Measurements from ENCODE around the gene GREB1. TPM values are rescaled to one million over a fixed set of nuclear protein-coding genes. Genes with fewer than 3 reads are reported as not detected.

The GREB1 gene
- total RNA-seq, 1 experiment from 2014 or later: 6.2 TPM

GRCh38 chr2:11657195-11657594 is 123.3 kb downstream of the GREB1 start:
- no TSS peak for BruUV-seq (replicated peaks)
- Histone ChIP-seq H3K4me3 (replicated peaks in 1 of 2; ENCODE audit: low read depth in 1 of 2, low read length in 2 of 2) (no peak overlapping the region), H3K9ac (ENCODE audit: low read length) (no peak overlapping the region), H3K4me1 (ENCODE audit: control insufficient read depth in 1 of 2, insufficient read depth in 2 of 2, low read length in 2 of 2) (no peaks in the 10 kb centered on the region), H3K9me2 (ENCODE audit: insufficient read depth) (no peaks in the 10 kb centered on the region), H2AFZ (ENCODE audit: low read depth, low read length, poor library complexity, severe bottlenecking) (no peak overlapping the region), H3K4me2 (ENCODE audit: low read length) (no peak overlapping the region), H3K36me3 (ENCODE audit: control insufficient read depth in 1 of 2, insufficient read depth in 2 of 2, low read length in 2 of 2) (no peaks in the 10 kb centered on the region), H4K20me1 (ENCODE audit: insufficient read depth) (no peaks in the 10 kb centered on the region), H3K9me3 (ENCODE audit: control insufficient read depth in 1 of 2, insufficient read depth in 1 of 2, low read depth in 1 of 2, low read length in 2 of 2) (peaks cover 0 to 3% of the 10 kb centered on the region in 2 experiments; a peak in 1 of 4 replicates), H3K27ac (ENCODE audit: low read depth, low read length) (no peak overlapping the region), H3K79me2 (ENCODE audit: insufficient read depth, low read length) (no peaks in the 10 kb centered on the region), H3K27me3 (ENCODE audit: insufficient read depth, low read length) (no peaks in the 10 kb centered on the region; the same call in 1 of the 2 replicates)
- DNase-seq (ENCODE audit: low read depth, low spot score) (no peak), ATAC-seq (no peak)
- intact Hi-C loops (cut with micrococcal nuclease): no loop called here
- TF ChIP-seq EZH2phosphoT487 (IDR thresholded peaks at IDR 0.05; ENCODE audit: borderline replicate concordance) (no peak), SP1 (IDR thresholded peaks at IDR 0.05; ENCODE audit: low read depth) (no peak), ATF3 (IDR thresholded peaks at IDR 0.05) (no peak), TCF7L2 (IDR thresholded peaks at IDR 0.05; ENCODE audit: borderline replicate concordance, extremely low read depth, insufficient read depth, insufficient read length) (no peak), ZFX (IDR thresholded peaks at IDR 0.05) (no peak), CEBPB (IDR thresholded peaks at IDR 0.05; ENCODE audit: low read depth) (no peak), CBX3 (IDR thresholded peaks at IDR 0.05; ENCODE audit: low read depth) (no peak), SRF (IDR thresholded peaks at IDR 0.05; ENCODE audit: low read depth) (no peak), POLR2A (IDR thresholded peaks at IDR 0.05; ENCODE audit: borderline replicate concordance, extremely low read depth, insufficient read depth, insufficient read length) (no peak)
- RAD21 ChIA-PET (ENCODE audit: low non-redundant PET in 1 of 2, low total read pairs in 2 of 2, uncharacterized antibody in 2 of 2, unreplicated experiment in 2 of 2): no interaction called here
- POLR2A ChIA-PET: no interaction called here
- CTCF ChIA-PET: no interaction called here

GRCh38 chr2:11657646-11658045 is 123.8 kb downstream of the GREB1 start:
- no peaks in the 10 kb centered on the region for H4K20me1 ChIP-seq (ENCODE audit: insufficient read depth)
- no peak overlapping the region for H3K4me2 ChIP-seq (ENCODE audit: low read length)
- no peaks in the 10 kb centered on the region for H3K4me1 ChIP-seq (ENCODE audit: control insufficient read depth in 1 of 2, insufficient read depth in 2 of 2, low read length in 2 of 2)
- H3K4me3 ChIP-seq (replicated peaks in 1 of 2; ENCODE audit: low read depth in 1 of 2, low read length in 2 of 2): no peak overlapping the region
- H3K36me3 ChIP-seq (ENCODE audit: control insufficient read depth in 1 of 2, insufficient read depth in 2 of 2, low read length in 2 of 2): no peaks in the 10 kb centered on the region
- no peaks in the 10 kb centered on the region; the same call in 1 of the 2 replicates for H3K27me3 ChIP-seq (ENCODE audit: insufficient read depth, low read length)
- H3K9me3 ChIP-seq (ENCODE audit: control insufficient read depth in 1 of 2, insufficient read depth in 1 of 2, low read depth in 1 of 2, low read length in 2 of 2): peaks cover 0 to 4% of the 10 kb centered on the region in 2 experiments; a peak in 1 of 4 replicates
- no peak overlapping the region for H3K27ac ChIP-seq (ENCODE audit: low read depth, low read length)
- POLR2A ChIA-PET: no interaction called here
- H2AFZ ChIP-seq (ENCODE audit: low read depth, low read length, poor library complexity, severe bottlenecking): no peak overlapping the region
- intact Hi-C loops (cut with micrococcal nuclease): no loop called here
- H3K9me2 ChIP-seq (ENCODE audit: insufficient read depth): no peaks in the 10 kb centered on the region
- no peaks in the 10 kb centered on the region for H3K79me2 ChIP-seq (ENCODE audit: insufficient read depth, low read length)
- RAD21 ChIA-PET (ENCODE audit: low non-redundant PET in 1 of 2, low total read pairs in 2 of 2, uncharacterized antibody in 2 of 2, unreplicated experiment in 2 of 2): no interaction called here
- ATAC-seq (no peak), DNase-seq (ENCODE audit: low read depth, low spot score) (no peak)
- no peak overlapping the region for H3K9ac ChIP-seq (ENCODE audit: low read length)
- CTCF ChIA-PET: no interaction called here
- no TSS peak for BruUV-seq (replicated peaks)
- TF ChIP-seq ATF3 (IDR thresholded peaks at IDR 0.05): no peak
- TF ChIP-seq EZH2phosphoT487 (IDR thresholded peaks at IDR 0.05; ENCODE audit: borderline replicate concordance): no peak
- TF ChIP-seq YY1 (IDR thresholded peaks at IDR 0.05; ENCODE audit: extremely low read depth, insufficient replicate concordance, low read depth, low read length): no peak
- TF ChIP-seq ZBTB33 (IDR thresholded peaks at IDR 0.05; ENCODE audit: extremely low read depth, insufficient replicate concordance, low read length): no peak
- TF ChIP-seq ZFX (IDR thresholded peaks at IDR 0.05): no peak
- TF ChIP-seq SP1 (IDR thresholded peaks at IDR 0.05; ENCODE audit: low read depth): no peak
- no peak for TF ChIP-seq SIN3A (IDR thresholded peaks at IDR 0.05; ENCODE audit: low read depth)
- TF ChIP-seq EGR1 (IDR thresholded peaks at IDR 0.05; ENCODE audit: low read depth): no peak
- no peak for TF ChIP-seq CEBPB (IDR thresholded peaks at IDR 0.05; ENCODE audit: low read depth)
- TF ChIP-seq FOSL1 (IDR thresholded peaks at IDR 0.05; ENCODE audit: low read depth): no peak
- TF ChIP-seq CTCF (IDR thresholded peaks at IDR 0.05 in 2 of 3, conservative IDR thresholded peaks at IDR 0.05 in 1 of 3; ENCODE audit: borderline replicate concordance in 1 of 3, insufficient read depth in 1 of 3, low read depth in 2 of 3, low read length in 2 of 3): no peak
- TF ChIP-seq RAD21 (IDR thresholded peaks at IDR 0.05; ENCODE audit: low read depth): no peak
- TF ChIP-seq TCF7L2 (IDR thresholded peaks at IDR 0.05; ENCODE audit: borderline replicate concordance, extremely low read depth, insufficient read depth, insufficient read length): no peak
- TF ChIP-seq SRF (IDR thresholded peaks at IDR 0.05; ENCODE audit: low read depth): no peak
- TF ChIP-seq JUND (IDR thresholded peaks at IDR 0.05): no peak
